Common myeloid progenitor, CD34-positive (primary cell): ENCODE results near the gene C6orf15.
A peak's percentile ranks its signal among the peaks of the same experiment; 100 is the strongest.

Experiments
- CTCF ChIA-PET: fragments of 350-600 bp; sonication (Branson Sonifier 250); formaldehyde crosslinking; loops from one replicate; lab custom pipeline; 2021; ENCODE audit warnings: antibody characterized with exemption; lab: Charles Lee
- POLR2A ChIA-PET: fragments of 350-600 bp; sonication (Branson Sonifier 250); formaldehyde crosslinking; loops from one replicate; lab custom pipeline; 2021; ENCODE audit warnings: antibody characterized with exemption; lab: Charles Lee
- DNase-seq, 3 donors: peaks; one replicate each; pipeline versions ENCODE4 v3.0.0 to v3.0.0-alpha.2; 2013
- H3K27ac ChIP-seq, 2 experiments: 1 replicate in 1 of 2; 2 replicates in 1 of 2; pipeline ENCODE4 v1.7.0; 2013; ENCODE audit warnings: inconsistent platforms in 2 of 2, low read length in 2 of 2, mild to moderate bottlenecking in 2 of 2, low read depth in 1 of 2, moderate library complexity in 1 of 2; ENCODE audit not compliant: severe bottlenecking in 2 of 2, insufficient read depth in 1 of 2, poor library complexity in 1 of 2
- H3K27me3 ChIP-seq, 5 experiments: replicated peaks in 2 of 5; 1 replicate in 3 of 5; 2 replicates in 2 of 5; pipeline versions ENCODE4 v1.6.1 to v1.7.0; 2013; ENCODE audit warnings: low read length in 4 of 5, mild to moderate bottlenecking in 2 of 5, moderate library complexity in 2 of 5, inconsistent platforms in 1 of 5; ENCODE audit not compliant: insufficient read depth in 5 of 5, control insufficient read depth in 4 of 5
- H3K36me3 ChIP-seq, 4 experiments: 1 replicate in 2 of 4; 2 replicates in 2 of 4; pipeline versions ENCODE4 v1.6.1 to v1.7.0; 2013; ENCODE audit warnings: low read length in 3 of 4, control low read depth in 1 of 4, mild to moderate bottlenecking in 1 of 4; ENCODE audit not compliant: control insufficient read depth in 4 of 4, insufficient read depth in 4 of 4
- H3K4me1 ChIP-seq, 4 experiments: 1 replicate in 3 of 4; 2 replicates in 1 of 4; pipeline versions ENCODE4 v1.6.1 to v1.7.1; 2013; ENCODE audit warnings: low read length in 3 of 4, mild to moderate bottlenecking in 3 of 4, control low read depth in 1 of 4, inconsistent platforms in 1 of 4, moderate library complexity in 1 of 4; ENCODE audit not compliant: control insufficient read depth in 4 of 4, insufficient read depth in 4 of 4; ENCODE audit errors: control extremely low read depth in 1 of 4
- H3K4me3 ChIP-seq, 7 experiments: 1 replicate in 4 of 7; 2 replicates in 3 of 7; pipeline versions ENCODE4 v1.5.1 to v1.7.0; 2013; ENCODE audit warnings: mild to moderate bottlenecking in 7 of 7, low read length in 6 of 7, moderate library complexity in 6 of 7, inconsistent platforms in 2 of 7, low read depth in 2 of 7, control low read depth in 1 of 7; ENCODE audit not compliant: insufficient read depth in 4 of 7, control insufficient read depth in 1 of 7; ENCODE audit errors: extremely low read depth in 1 of 7
- H3K9me3 ChIP-seq, 5 experiments: 1 replicate in 4 of 5; 2 replicates in 1 of 5; pipeline versions ENCODE4 v1.6.1 to v1.7.1; 2013; ENCODE audit warnings: low read length in 4 of 5, mild to moderate bottlenecking in 2 of 5, inconsistent platforms in 1 of 5, low read depth in 1 of 5, moderate library complexity in 1 of 5; ENCODE audit not compliant: control insufficient read depth in 4 of 5, insufficient read depth in 2 of 5; ENCODE audit errors: control extremely low read depth in 1 of 5
- WGBS: methylation state at CpG from one replicate; pipeline ENCODE4 v1.1.5; 2013; ENCODE audit not compliant: insufficient coverage; 5-methylcytosine and 5-hydroxymethylcytosine counted together

Gene C6orf15

DNA sequence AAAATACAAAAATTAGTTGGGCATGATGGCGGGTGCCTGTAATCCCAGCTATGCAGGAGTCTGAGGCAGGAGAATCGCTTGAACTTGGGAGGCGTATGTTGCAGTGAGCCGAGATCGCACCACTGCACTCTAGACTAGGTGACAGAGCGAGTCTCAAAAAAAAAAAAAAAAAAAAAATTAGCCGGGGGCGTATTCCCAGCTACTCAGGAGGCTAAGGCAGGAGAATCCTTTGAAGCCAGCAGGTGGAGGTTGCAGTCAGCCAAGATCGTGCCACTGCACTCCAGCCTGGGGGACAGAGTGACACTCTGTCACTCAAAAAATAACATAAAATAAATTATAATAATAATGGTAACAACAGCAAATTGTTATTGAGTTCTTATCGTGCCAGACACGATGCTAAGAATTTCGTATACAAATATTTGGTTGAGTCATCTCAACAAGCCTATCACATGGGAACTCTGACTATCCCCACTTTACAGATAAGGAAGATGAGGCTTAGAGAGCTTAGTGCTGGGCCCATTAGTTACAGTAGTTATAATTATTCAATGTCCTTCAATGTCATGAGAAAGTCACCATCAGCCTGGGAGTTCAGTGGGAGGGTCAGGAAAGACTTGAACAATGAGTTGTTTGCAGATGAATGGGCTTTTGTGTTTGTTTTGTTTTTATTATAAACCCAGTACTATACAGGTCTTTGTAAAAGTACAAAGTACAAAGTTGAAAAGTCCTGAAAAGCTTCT lies 19.4 kb downstream of the C6orf15 start:
- ChIA-PET CTCF (interaction anchor here (0.7 to 6.7 kb wide), 9 partner anchors 9 to 283 kb away, joined by 3 to 66 read pairs (median 4); partner anchors contain the start of genes C6orf15 and PSORS1C1), POLR2A (interaction anchor here (0.6 kb wide), 2 partner anchors 478 to 1240 kb away, joined by 3 to 4 read pairs; no protein-coding TSS in a partner anchor)
- Histone ChIP-seq H3K9me3 (no peaks in the 10 kb centered on the region), H3K4me3 (no peak overlapping the region), H3K36me3 (no peaks in the 10 kb centered on the region), H3K27ac (peak overlapping the region in 1 of 2 experiments; percentile 49), H3K4me1 (peaks cover 13 to 57% (median 45%) of the 10 kb centered on the region in 4 experiments), H3K27me3 (no peaks in the 10 kb centered on the region)
- DNase-seq = no peak
- 94% methylated on average over 9 of the region's 12 CpGs for WGBS

- Histone ChIP-seq H3K27me3 (no peaks in the 10 kb centered on the region), H3K36me3 (no peaks in the 10 kb centered on the region), H3K9me3 (no peaks in the 10 kb centered on the region), H3K4me3 (no peak overlapping the region), H3K27ac (no peak overlapping the region), H3K4me1 (peaks cover 13 to 55% (median 43%) of the 10 kb centered on the region in 4 experiments)
- 95% methylated on average over 2 of the region's 2 CpGs for WGBS
- ChIA-PET CTCF (interaction anchor here (0.8 to 6.7 kb wide), 3 partner anchors 10 to 270 kb away, joined by 3 to 66 read pairs (median 3); partner anchors contain the start of genes C6orf15 and PSORS1C1), POLR2A (no interaction called here)
- DNase-seq = no peak
Measured at GRCh38 chr6:31092238-31092637, 20.1 kb downstream of the C6orf15 start.

- Histone ChIP-seq H3K27me3 (no peaks in the 10 kb centered on the region), H3K36me3 (no peaks in the 10 kb centered on the region), H3K4me3 (no peak overlapping the region), H3K9me3 (no peaks in the 10 kb centered on the region), H3K4me1 (peaks cover 13 to 56% (median 44%) of the 10 kb centered on the region in 4 experiments), H3K27ac (no peak overlapping the region)
- DNase-seq = no peak
- ChIA-PET POLR2A (interaction anchor here (0.6 kb wide), 1 partner anchor 12 kb away, joined by 3 read pairs; no protein-coding TSS in a partner anchor), CTCF (interaction anchor here (0.8 to 6.7 kb wide), 5 partner anchors 11 to 269 kb away, joined by 3 to 66 read pairs (median 3); partner anchors contain the start of genes C6orf15 and PSORS1C1)
- no CpG with 5 or more reads among the region's 3 CpGs for WGBS
Measured at GRCh38 chr6:31091680-31092079, 20.7 kb downstream of the C6orf15 start.

- Histone ChIP-seq H3K4me3 (no peak overlapping the region), H3K36me3 (no peaks in the 10 kb centered on the region), H3K4me1 (peaks cover 13 to 53% (median 41%) of the 10 kb centered on the region in 4 experiments), H3K9me3 (no peaks in the 10 kb centered on the region), H3K27ac (no peak overlapping the region), H3K27me3 (no peaks in the 10 kb centered on the region)
- CTCF ChIA-PET = interaction anchor here (0.6 to 6.7 kb wide), 9 partner anchors 9 to 368 kb away, joined by 3 to 66 read pairs (median 6); partner anchors contain the start of genes C6orf15 and PSORS1C1
- DNase-seq = no peak
- POLR2A ChIA-PET = no interaction called here
- 96% methylated on average over 5 of the region's 6 CpGs for WGBS
Measured at GRCh38 chr6:31090973-31091364, 21.4 kb downstream of the C6orf15 start.

GRCh38 chr6:31090275-31090972 lies 22.0 kb downstream of the C6orf15 start:
- H3K36me3 ChIP-seq = no peaks in the 10 kb centered on the region
- POLR2A ChIA-PET = no interaction called here
- H3K27ac ChIP-seq = no peak overlapping the region
- WGBS = no CpG with 5 or more reads among the region's 3 CpGs
- no peak for DNase-seq
- CTCF ChIA-PET = interaction anchor here (0.6 to 6.7 kb wide), 10 partner anchors 10 to 367 kb away, joined by 3 to 66 read pairs (median 6); partner anchors contain the start of genes C6orf15 and PSORS1C1
- peaks cover 13 to 49% (median 38%) of the 10 kb centered on the region in 4 experiments for H3K4me1 ChIP-seq
- no peak overlapping the region for H3K4me3 ChIP-seq
- no peaks in the 10 kb centered on the region for H3K9me3 ChIP-seq
- no peaks in the 10 kb centered on the region for H3K27me3 ChIP-seq

- Histone ChIP-seq H3K36me3 (no peaks in the 10 kb centered on the region), H3K4me3 (peak overlapping the region in 1 of 7 experiments; percentile 26), H3K27me3 (no peaks in the 10 kb centered on the region), H3K9me3 (no peaks in the 10 kb centered on the region), H3K27ac (peak overlapping the region in 1 of 2 experiments; percentile 28), H3K4me1 (peaks cover 0 to 21% (median 14%) of the 10 kb centered on the region in 4 experiments)
- peak; percentile 87 to 91 (median 90) for DNase-seq
- POLR2A ChIA-PET = no interaction called here
- CTCF ChIA-PET = interaction anchor here (0.6 to 3.6 kb wide), 34 partner anchors 9 to 409 kb away, joined by 3 to 33 read pairs (median 5); partner anchors contain the start of genes MUCL3 and PSORS1C1
- WGBS = 0% methylated on average over 3 of the region's 14 CpGs
Measured at GRCh38 chr6:31087494-31088089, 24.8 kb downstream of the C6orf15 start.
